Vagina (tissue), 2 donors: Measurements from ENCODE around the gene ZNF385C.

ENCODE experiments used
- POLR2A ChIP-seq, 2 donors: fragments of 450-650 bp; IDR thresholded peaks; one replicate each; pipeline ENCODE4 v1.6.1; 2017; ENCODE audit warnings: antibody characterized with exemption in 2 of 2, mild to moderate bottlenecking in 2 of 2, moderate library complexity in 2 of 2
- POLR2AphosphoS5 ChIP-seq, 2 donors: sonication (generic); formaldehyde crosslinking; IDR thresholded peaks; one replicate each; pipeline ENCODE4 v1.9.0; 2017; ENCODE audit warnings: antibody characterized with exemption in 2 of 2, mild to moderate bottlenecking in 2 of 2, low read depth in 1 of 2; ENCODE audit not compliant: insufficient read depth in 1 of 2
- TF ChIP-seq, protein P1 (sequence below), 3 experiments: fragments of 450-650 bp in 2 of 3; fragments of 200-600 bp in 1 of 3; sonication (generic) in 1 of 3; IDR thresholded peaks; one replicate each; pipeline ENCODE4 v1.5.1; 2017 to 2019; ENCODE audit warnings: antibody characterized with exemption in 3 of 3, mild to moderate bottlenecking in 2 of 3, moderate library complexity in 2 of 3

- TF ChIP-seq, protein P1, sequence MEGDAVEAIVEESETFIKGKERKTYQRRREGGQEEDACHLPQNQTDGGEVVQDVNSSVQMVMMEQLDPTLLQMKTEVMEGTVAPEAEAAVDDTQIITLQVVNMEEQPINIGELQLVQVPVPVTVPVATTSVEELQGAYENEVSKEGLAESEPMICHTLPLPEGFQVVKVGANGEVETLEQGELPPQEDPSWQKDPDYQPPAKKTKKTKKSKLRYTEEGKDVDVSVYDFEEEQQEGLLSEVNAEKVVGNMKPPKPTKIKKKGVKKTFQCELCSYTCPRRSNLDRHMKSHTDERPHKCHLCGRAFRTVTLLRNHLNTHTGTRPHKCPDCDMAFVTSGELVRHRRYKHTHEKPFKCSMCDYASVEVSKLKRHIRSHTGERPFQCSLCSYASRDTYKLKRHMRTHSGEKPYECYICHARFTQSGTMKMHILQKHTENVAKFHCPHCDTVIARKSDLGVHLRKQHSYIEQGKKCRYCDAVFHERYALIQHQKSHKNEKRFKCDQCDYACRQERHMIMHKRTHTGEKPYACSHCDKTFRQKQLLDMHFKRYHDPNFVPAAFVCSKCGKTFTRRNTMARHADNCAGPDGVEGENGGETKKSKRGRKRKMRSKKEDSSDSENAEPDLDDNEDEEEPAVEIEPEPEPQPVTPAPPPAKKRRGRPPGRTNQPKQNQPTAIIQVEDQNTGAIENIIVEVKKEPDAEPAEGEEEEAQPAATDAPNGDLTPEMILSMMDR (IDR thresholded peaks at IDR 0.05) = no peak
- TF ChIP-seq POLR2A (IDR thresholded peaks at IDR 0.05) (no peak), POLR2AphosphoS5 (IDR thresholded peaks at IDR 0.05; ENCODE audit: insufficient read depth in 1 of 2, low read depth in 1 of 2) (no peak)
Observed at GRCh38 chr17:42052346-42052877, 45.9 kb downstream of the ZNF385C start.
